H1 (cell line): ENCODE data around the gene ZNF747. TPM values are rescaled to one million over a fixed set of nuclear protein-coding genes. Genes with fewer than 3 reads are reported as not detected.
A peak's percentile ranks its signal among the peaks of the same experiment; 100 is the strongest.

Experiments used
- ATF3 ChIP-seq: IDR thresholded peaks from 2 replicates; pipeline ENCODE4 v1.6.1; 2011; ENCODE audit warnings: low read depth, mild to moderate bottlenecking, low read length; ENCODE audit not compliant: insufficient read depth
- BCL11A ChIP-seq, 2 experiments: IDR thresholded peaks; one replicate each; pipeline ENCODE4 v1.6.1; 2011; ENCODE audit warnings: low read depth in 2 of 2, low read length in 2 of 2, mild to moderate bottlenecking in 2 of 2
- CREB1 ChIP-seq: IDR thresholded peaks from 2 replicates; pipeline ENCODE4 v1.6.1; 2012; ENCODE audit warnings: inconsistent platforms
- CTCF ChIP-seq, 3 experiments: IDR thresholded peaks; 1 replicate in 2 of 3; 2 replicates in 1 of 3; pipeline versions ENCODE4 v1.5.1 to v1.6.1; 2011; ENCODE audit warnings: low read length in 3 of 3, mild to moderate bottlenecking in 3 of 3, inconsistent platforms in 2 of 3, low read depth in 1 of 3, moderate library complexity in 1 of 3; ENCODE audit not compliant: insufficient read depth in 1 of 3; ENCODE audit errors: control extremely low read depth in 1 of 3
- EGR1 ChIP-seq: IDR thresholded peaks from 2 replicates; pipeline ENCODE4 v1.6.1; 2011; ENCODE audit warnings: low read depth, low read length, borderline replicate concordance
- GTF2F1 ChIP-seq: IDR thresholded peaks from 2 replicates; pipeline ENCODE4 v1.6.1; 2012; ENCODE audit warnings: low read depth, low read length, improper control_type of control experiment, borderline replicate concordance
- HDAC6 ChIP-seq: IDR thresholded peaks from one replicate; pipeline ENCODE4 v1.7.1; 2012; ENCODE audit warnings: low read depth, mild to moderate bottlenecking, inconsistent platforms, low read length, moderate library complexity
- JUN ChIP-seq: IDR thresholded peaks from 2 replicates; pipeline ENCODE4 v1.6.1; 2011; ENCODE audit warnings: low read depth, mild to moderate bottlenecking, improper control_type of control experiment, low read length
- JUND ChIP-seq: IDR thresholded peaks from 2 replicates; pipeline ENCODE4 v1.6.1; 2011; ENCODE audit warnings: mild to moderate bottlenecking, improper control_type of control experiment, low read length
- KDM4A ChIP-seq: IDR thresholded peaks from one replicate; pipeline ENCODE4 v1.7.1; 2012; ENCODE audit warnings: low read depth, mild to moderate bottlenecking, moderate library complexity, low read length, inconsistent platforms; ENCODE audit not compliant: severe bottlenecking
- MAX ChIP-seq: IDR thresholded peaks from 2 replicates; pipeline ENCODE4 v1.6.1; 2012; ENCODE audit warnings: inconsistent platforms
- NRF1 ChIP-seq: IDR thresholded peaks from 2 replicates; pipeline ENCODE4 v1.6.1; 2011; ENCODE audit warnings: mild to moderate bottlenecking, low read depth, low read length, improper control_type of control experiment
- RXRA ChIP-seq: IDR thresholded peaks from 2 replicates; pipeline ENCODE4 v1.6.1; 2011; ENCODE audit warnings: low read depth, mild to moderate bottlenecking, low read length, moderate library complexity; ENCODE audit not compliant: insufficient read depth
- SIRT6 ChIP-seq: IDR thresholded peaks from one replicate; pipeline ENCODE4 v1.7.1; 2012; ENCODE audit warnings: low read length, inconsistent platforms
- SP1 ChIP-seq: IDR thresholded peaks from 2 replicates; pipeline ENCODE4 v1.6.1; 2011; ENCODE audit warnings: low read depth, low read length
- SP2 ChIP-seq: IDR thresholded peaks from 2 replicates; pipeline ENCODE4 v1.6.1; 2012; ENCODE audit warnings: mild to moderate bottlenecking, low read length, inconsistent platforms
- SP4 ChIP-seq: IDR thresholded peaks from 2 replicates; pipeline ENCODE4 v1.6.1; 2012; ENCODE audit warnings: low read length, inconsistent platforms
- SRF ChIP-seq: IDR thresholded peaks from 2 replicates; pipeline ENCODE4 v1.6.1; 2011; ENCODE audit warnings: mild to moderate bottlenecking, low read depth, low read length, moderate library complexity
- TCF12 ChIP-seq: IDR thresholded peaks from 2 replicates; pipeline ENCODE4 v1.6.1; 2011; ENCODE audit warnings: low read depth, mild to moderate bottlenecking, low read length
- TEAD4 ChIP-seq: IDR thresholded peaks from 2 replicates; pipeline ENCODE4 v1.6.1; 2012; ENCODE audit warnings: low read depth, low read length, inconsistent platforms, mixed read lengths
- ZNF274 ChIP-seq: IDR thresholded peaks from 2 replicates; pipeline ENCODE4 v1.7.0; 2012; ENCODE audit warnings: low read length, borderline replicate concordance; ENCODE audit errors: extremely low read depth
- polyA plus RNA-seq, 7 experiments: library from polyadenylated mRNA; depleted of rRNA in 3 of 7; stranded (reverse) in 5 of 7; unstranded in 2 of 7; fragments of >200 nt in 5 of 7; fragments of 200-250 nt in 2 of 7; gene quantifications; 1 replicate in 5 of 7; 2 replicates in 1 of 7; 4 replicates in 1 of 7; pipeline versions ENCODE4 v1.2.1 to v1.2.3, GENCODE V29; 2011 to 2013; ENCODE audit warnings: missing spikeins in 2 of 7, mixed read lengths in 2 of 7
- total RNA-seq: library from RNA; stranded (reverse); fragmentation: NEBNext Ultra II Directional; extraction: Animal tissue kit (Norgen Biotek cat#: 25700); gene quantifications from 2 replicates; pipeline ENCODE4 v1.2.1, GENCODE V29; 2021

The ZNF747 gene
- total and polyA plus RNA-seq, 2 of the 8 experiments (the other 6 are each of a cell fraction or from before 2014, with no cell fraction given), result 9.9 to 10.3 TPM

DNA sequence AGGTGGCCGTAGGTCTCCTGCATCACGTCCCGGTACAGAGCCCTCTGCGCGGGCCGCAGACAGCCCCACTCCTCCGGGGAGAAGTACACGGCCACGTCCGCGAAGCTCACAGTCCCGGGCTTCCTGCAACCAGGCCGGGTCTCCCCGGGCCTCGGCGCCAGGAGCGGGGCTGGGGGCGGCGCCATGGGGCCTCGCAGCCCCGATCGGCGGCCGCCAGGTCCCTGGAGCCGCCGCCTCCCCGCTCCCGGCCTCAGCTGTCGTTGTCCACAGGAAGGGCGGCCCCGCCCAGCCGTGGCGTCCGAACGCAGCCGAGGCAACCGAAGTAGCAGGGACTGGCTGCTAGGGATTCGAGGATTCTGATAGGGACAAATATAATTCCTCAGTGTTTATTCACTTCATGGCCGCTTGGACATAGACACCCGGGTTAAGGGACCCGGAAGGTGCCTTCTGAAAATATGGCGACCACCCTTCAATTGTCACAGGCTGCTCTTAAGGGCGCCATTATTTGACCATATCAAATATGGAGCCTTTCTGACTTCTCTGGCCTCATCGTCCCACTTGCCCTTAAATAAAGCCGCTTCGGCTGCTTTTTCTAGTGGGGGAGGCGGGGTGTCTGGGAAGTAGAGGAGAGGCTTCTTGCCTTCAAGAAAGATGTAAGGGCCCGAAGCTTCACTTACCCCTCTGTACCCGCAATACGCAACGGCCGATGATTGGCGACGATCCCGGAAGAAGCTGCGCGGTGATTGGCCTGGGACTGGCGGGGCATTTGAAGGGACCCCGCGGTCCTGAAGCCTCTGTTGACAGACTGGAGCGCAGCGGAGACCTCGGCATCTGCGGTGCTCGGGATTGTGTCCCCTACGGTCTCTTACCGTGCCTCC lies 37.0 kb upstream of the ZNF747 start, which contains the start of gene ZNF688 (continued):
- TF ChIP-seq GTF2F1, result no peak
- TF ChIP-seq ATF3, result no peak
- no peak for TF ChIP-seq SRF
- peak; percentile 49 for TF ChIP-seq KDM4A
- no peak for TF ChIP-seq EGR1
- no peak for TF ChIP-seq SIRT6
- TF ChIP-seq TEAD4, result no peak
- TF ChIP-seq CTCF (IDR thresholded peaks at IDR 0.05; ENCODE audit: control extremely low read depth in 1 of 3, insufficient read depth in 1 of 3, low read depth in 1 of 3, low read length in 3 of 3), result no peak
- no peak for TF ChIP-seq SP2
- no peak for TF ChIP-seq NRF1
- TF ChIP-seq MAX, result 0 out of 2 replicates have a peak, but pooled peaks have one; percentile 5
- TF ChIP-seq JUND, result no peak
- no peak for TF ChIP-seq JUN
- no peak for TF ChIP-seq SP4
- no peak for TF ChIP-seq HDAC6
- TF ChIP-seq SP1, result peak; percentile 90
- no peak for TF ChIP-seq RXRA
- TF ChIP-seq CREB1, result no peak; the same call in none of the 2 replicates
- TF ChIP-seq TCF12, result no peak
- no peak for TF ChIP-seq BCL11A (IDR thresholded peaks at IDR 0.05; ENCODE audit: low read depth in 2 of 2, low read length in 2 of 2)
- TF ChIP-seq ZNF274, result no peak
